Breast epithelium (tissue), 4 donors: ENCODE measurements around the gene TUBA3C. TPM values are rescaled to one million over a fixed set of nuclear protein-coding genes. Genes with fewer than 3 reads are reported as not detected.

Source experiments
- DNase-seq, 2 donors: peaks; one replicate each; pipeline ENCODE4 v3.0.0-alpha.2; 2019; ENCODE audit warnings: low spot score in 2 of 2
- H3K27ac ChIP-seq, 2 donors: fragments of 200-600 bp; sonication (generic) in 1 of 2; one replicate each; pipeline ENCODE4 v1.5.1; 2016 to 2019; ENCODE audit warnings: mild to moderate bottlenecking in 1 of 2
- H3K27me3 ChIP-seq, 2 donors: fragments of 200-600 bp; sonication (generic) in 1 of 2; one replicate each; pipeline versions ENCODE4 v1.5.1 to v1.6.0; 2017 to 2019; ENCODE audit warnings: control low read depth in 1 of 2, mild to moderate bottlenecking in 1 of 2
- H3K36me3 ChIP-seq: fragments of 200-600 bp; one replicate; pipeline ENCODE4 v1.5.1; 2019
- H3K4me1 ChIP-seq, 2 donors: fragments of 200-600 bp; sonication (generic); one replicate each; pipeline ENCODE4 v1.5.1; 2016 to 2019; ENCODE audit warnings: control low read depth in 1 of 2
- H3K4me3 ChIP-seq, 3 donors: fragments of 200-600 bp; sonication (generic); 1 replicate in 2 of 3; 2 replicates in 1 of 3; pipeline ENCODE4 v1.5.1; 2016 to 2019; ENCODE audit warnings: mild to moderate bottlenecking in 3 of 3, moderate library complexity in 2 of 3
- H3K9me3 ChIP-seq, 2 donors: fragments of 200-600 bp; sonication (generic) in 1 of 2; one replicate each; pipeline ENCODE4 v1.5.1; 2016 to 2019; ENCODE audit warnings: control low read depth in 1 of 2
- POLR2A ChIP-seq: fragments of 450-650 bp; IDR thresholded peaks from one replicate; pipeline ENCODE4 v1.6.1; 2016; ENCODE audit warnings: antibody characterized with exemption, mild to moderate bottlenecking, moderate library complexity
- POLR2AphosphoS5 ChIP-seq, 3 donors: sonication (generic); formaldehyde crosslinking; IDR thresholded peaks; one replicate each; pipeline ENCODE4 v1.6.1; 2017; ENCODE audit warnings: antibody characterized with exemption in 3 of 3
- intact Hi-C: fragments of 100-400 bp; cut with DNase I; formaldehyde crosslinking; loops from one replicate; pipeline ENCODE4 v1.15.1; 2023; ENCODE audit warnings: low total_unique reads
- total RNA-seq, 3 donors: library from RNA; depleted of rRNA; stranded (reverse); fragments of >200 nt; gene quantifications; one replicate each; pipeline ENCODE4 v1.1.0, GENCODE V29; 2016
- TF ChIP-seq, protein P1 (sequence below), 3 donors: fragments of 450-650 bp; IDR thresholded peaks; one replicate each; pipeline ENCODE4 v1.5.1; 2016 to 2017; ENCODE audit warnings: antibody characterized with exemption in 3 of 3, mild to moderate bottlenecking in 3 of 3, moderate library complexity in 3 of 3

Gene TUBA3C
- total RNA-seq, 3 donors from 2014 or later = not detected

DNA sequence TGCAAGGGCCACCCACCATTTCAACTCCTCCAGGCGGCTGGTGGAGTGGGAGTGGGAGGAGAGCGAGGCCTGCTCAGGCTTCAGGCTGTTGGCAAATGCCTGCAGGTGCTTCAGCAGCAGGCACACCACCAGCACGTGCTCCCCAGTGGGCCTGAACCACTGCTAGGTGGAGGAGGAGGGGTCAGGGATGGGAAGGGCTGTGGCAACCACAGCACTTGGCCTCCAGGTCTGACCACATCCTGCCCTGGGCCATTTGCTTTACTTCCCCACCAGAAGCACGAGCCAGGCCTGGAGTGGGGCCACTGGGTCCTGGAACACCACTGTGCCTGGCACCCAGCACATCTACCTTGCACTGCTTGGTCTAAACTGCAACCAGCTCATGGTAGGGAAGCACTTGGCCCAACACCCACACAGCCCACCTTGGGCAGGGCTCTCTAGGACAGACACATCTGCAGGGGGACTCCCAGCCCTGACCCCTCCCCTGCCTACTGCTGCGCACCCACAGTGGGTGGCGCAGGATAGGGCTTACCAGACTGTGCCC, 26.2 kb downstream of the TUBA3C start:
- no peak for DNase-seq
- peaks cover 0 to 15% of the 10 kb centered on the region in 2 donors for H3K9me3 ChIP-seq
- H3K4me1 ChIP-seq = no peaks in the 10 kb centered on the region
- intact Hi-C loops = no loop called here
- H3K27ac ChIP-seq = no peak overlapping the region
- H3K27me3 ChIP-seq = no peaks in the 10 kb centered on the region
- H3K36me3 ChIP-seq = no peaks in the 10 kb centered on the region
- TF ChIP-seq, protein P1, sequence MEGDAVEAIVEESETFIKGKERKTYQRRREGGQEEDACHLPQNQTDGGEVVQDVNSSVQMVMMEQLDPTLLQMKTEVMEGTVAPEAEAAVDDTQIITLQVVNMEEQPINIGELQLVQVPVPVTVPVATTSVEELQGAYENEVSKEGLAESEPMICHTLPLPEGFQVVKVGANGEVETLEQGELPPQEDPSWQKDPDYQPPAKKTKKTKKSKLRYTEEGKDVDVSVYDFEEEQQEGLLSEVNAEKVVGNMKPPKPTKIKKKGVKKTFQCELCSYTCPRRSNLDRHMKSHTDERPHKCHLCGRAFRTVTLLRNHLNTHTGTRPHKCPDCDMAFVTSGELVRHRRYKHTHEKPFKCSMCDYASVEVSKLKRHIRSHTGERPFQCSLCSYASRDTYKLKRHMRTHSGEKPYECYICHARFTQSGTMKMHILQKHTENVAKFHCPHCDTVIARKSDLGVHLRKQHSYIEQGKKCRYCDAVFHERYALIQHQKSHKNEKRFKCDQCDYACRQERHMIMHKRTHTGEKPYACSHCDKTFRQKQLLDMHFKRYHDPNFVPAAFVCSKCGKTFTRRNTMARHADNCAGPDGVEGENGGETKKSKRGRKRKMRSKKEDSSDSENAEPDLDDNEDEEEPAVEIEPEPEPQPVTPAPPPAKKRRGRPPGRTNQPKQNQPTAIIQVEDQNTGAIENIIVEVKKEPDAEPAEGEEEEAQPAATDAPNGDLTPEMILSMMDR (IDR thresholded peaks at IDR 0.05) = no peak
- TF ChIP-seq POLR2AphosphoS5 (IDR thresholded peaks at IDR 0.05) (no peak), POLR2A (no peak)
- H3K4me3 ChIP-seq = no peak overlapping the region

DNA sequence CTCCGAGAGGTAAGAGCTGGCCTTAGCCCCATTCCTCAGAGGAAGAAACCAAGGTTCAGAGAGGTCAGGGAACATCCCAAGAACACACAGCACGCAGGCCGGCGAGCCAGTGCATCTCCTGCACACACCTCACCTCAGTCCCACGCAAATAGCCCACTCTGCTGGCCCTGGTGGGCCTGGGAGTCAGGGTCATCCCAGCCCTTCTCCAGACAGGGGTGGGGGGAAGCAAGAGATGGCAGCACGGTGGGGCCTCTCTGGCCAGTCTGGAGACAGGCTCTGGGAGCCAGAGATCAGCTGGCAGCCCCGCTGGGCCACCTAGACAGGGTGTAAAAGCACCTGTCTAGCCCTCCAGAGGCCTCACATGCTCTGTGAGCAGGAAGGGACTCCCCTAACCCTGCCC, 26.8 kb downstream of the TUBA3C start:
- TF ChIP-seq, protein P1 (IDR thresholded peaks at IDR 0.05) = no peak
- TF ChIP-seq POLR2AphosphoS5 (IDR thresholded peaks at IDR 0.05) (no peak), POLR2A (no peak)
- intact Hi-C loops = no loop called here
- Histone ChIP-seq H3K4me1 (no peaks in the 10 kb centered on the region), H3K9me3 (peaks cover 0 to 15% of the 10 kb centered on the region in 2 donors), H3K27me3 (no peaks in the 10 kb centered on the region), H3K4me3 (no peak overlapping the region), H3K27ac (no peak overlapping the region), H3K36me3 (no peaks in the 10 kb centered on the region)
- DNase-seq = no peak

DNA sequence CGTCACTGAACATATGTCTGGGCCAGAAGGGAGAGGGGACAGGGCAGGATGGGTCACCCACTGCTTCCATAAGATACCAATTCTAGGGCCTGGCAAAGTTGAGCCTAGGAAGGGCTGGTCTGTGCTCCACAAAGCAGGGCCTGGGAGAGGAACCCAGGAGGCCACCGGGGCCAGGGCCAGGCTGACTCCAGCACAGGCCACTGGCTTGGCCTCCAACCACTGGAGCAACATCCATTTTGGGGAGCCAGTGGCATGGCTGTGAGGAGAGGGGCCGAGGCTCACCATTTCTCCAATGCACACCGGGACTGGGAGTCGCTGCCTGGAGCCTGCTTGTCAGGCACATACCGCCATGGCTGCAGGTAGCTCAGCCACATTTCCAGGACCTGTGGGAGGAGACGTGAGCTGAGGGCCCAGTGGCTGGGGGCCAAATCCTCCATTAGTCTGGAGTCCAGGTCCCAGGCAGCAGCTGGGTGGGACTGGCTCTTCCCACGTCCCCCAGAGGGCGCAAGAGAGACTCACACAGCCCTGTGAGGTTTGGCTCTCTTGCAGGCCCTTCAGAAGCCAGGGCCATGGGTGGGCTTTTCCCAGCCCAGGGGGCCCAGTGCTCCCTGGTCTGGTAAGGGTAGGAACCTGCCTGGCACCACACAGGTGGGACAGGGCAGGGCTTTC, 27.7 kb downstream of the TUBA3C start:
- Histone ChIP-seq H3K4me3 (no peak overlapping the region), H3K36me3 (no peaks in the 10 kb centered on the region), H3K9me3 (peaks cover 0 to 18% of the 10 kb centered on the region in 2 donors), H3K27ac (no peak overlapping the region), H3K4me1 (no peaks in the 10 kb centered on the region), H3K27me3 (no peaks in the 10 kb centered on the region)
- intact Hi-C loops = no loop called here
- TF ChIP-seq POLR2AphosphoS5 (IDR thresholded peaks at IDR 0.05) = no peak
- TF ChIP-seq POLR2A = no peak
- TF ChIP-seq, protein P1 (IDR thresholded peaks at IDR 0.05) = no peak
- no peak for DNase-seq

DNA sequence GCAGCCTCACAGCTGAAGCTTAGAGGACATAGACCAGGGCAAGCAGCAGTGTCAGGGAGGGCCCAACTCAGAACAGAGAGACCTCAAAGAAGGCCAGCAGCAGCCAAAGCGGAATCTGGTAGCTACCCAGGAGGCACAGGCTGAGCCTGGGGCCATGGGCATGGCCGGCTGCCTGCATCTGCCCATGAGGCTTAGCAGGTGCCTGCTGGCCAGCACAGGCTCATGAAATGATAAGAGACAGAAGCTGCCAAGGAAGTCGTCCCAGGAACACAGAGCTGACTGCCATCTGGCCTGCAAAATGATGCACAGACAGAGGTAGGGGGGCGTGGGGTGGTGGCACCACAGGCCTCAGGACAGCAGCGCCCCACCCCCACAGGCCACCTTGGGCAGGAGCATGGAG, 29.2 kb downstream of the TUBA3C start:
- Histone ChIP-seq H3K27me3 (no peaks in the 10 kb centered on the region), H3K4me1 (no peaks in the 10 kb centered on the region), H3K4me3 (no peak overlapping the region), H3K9me3 (peaks cover 0 to 32% of the 10 kb centered on the region in 2 donors), H3K36me3 (no peaks in the 10 kb centered on the region), H3K27ac (no peak overlapping the region)
- no peak for DNase-seq
- no peak for TF ChIP-seq POLR2A
- TF ChIP-seq, protein P1 (IDR thresholded peaks at IDR 0.05) = no peak
- TF ChIP-seq POLR2AphosphoS5 (IDR thresholded peaks at IDR 0.05) = no peak
- intact Hi-C loops = no loop called here

DNA sequence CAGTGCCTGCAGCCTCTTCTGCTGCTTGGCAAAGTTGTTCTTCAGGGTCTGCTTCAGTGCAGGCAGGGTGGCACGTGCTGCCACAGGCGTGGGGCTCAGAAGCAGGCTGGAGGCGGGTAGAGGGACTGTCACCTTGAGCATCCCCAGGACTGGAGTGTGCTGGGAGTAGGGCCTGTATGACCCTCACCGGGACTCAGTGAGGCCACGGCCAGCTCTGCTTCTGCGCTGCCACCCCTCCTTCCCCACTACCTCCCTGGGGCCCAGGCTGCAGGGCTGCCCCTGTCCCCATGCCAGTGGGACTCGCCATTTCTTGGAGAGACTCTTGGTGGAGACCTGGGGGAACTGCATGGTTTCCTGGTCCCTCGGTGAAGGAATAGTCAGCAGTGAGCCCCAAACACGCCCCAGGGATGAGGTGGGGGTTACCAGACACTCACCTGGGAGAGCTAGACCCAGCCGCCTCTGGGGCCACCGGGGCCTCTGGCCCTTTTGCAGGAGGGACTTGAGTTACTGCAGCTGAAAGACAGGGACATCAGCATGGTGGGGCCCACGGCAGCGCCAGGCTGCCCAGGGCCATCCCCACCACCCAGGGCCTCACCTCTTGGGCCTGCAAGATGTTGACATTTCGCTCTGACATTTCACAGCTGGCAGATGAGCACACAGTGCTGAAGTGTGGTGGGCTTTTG, 29.9 kb downstream of the TUBA3C start:
- intact Hi-C loops = no loop called here

More for the DNA sequence above, 29.9 kb downstream of the TUBA3C start:
- H3K4me3 ChIP-seq = no peak overlapping the region
- TF ChIP-seq, protein P1 (IDR thresholded peaks at IDR 0.05) = no peak
- TF ChIP-seq POLR2AphosphoS5 (IDR thresholded peaks at IDR 0.05) (no peak), POLR2A (no peak)
- no peaks in the 10 kb centered on the region for H3K4me1 ChIP-seq
- H3K36me3 ChIP-seq = no peaks in the 10 kb centered on the region
- H3K27ac ChIP-seq = no peak overlapping the region
- no peaks in the 10 kb centered on the region for H3K27me3 ChIP-seq
- peaks cover 0 to 32% of the 10 kb centered on the region in 2 donors for H3K9me3 ChIP-seq
- no peak for DNase-seq
